Right atrium auricular region (tissue), 2 donors: ENCODE data around the gene CCDC180. TPM values are rescaled to one million over a fixed set of nuclear protein-coding genes. Genes with fewer than 3 reads are reported as not detected.
A peak's percentile ranks its signal among the peaks of the same experiment; 100 is the strongest.

Source experiments
- DNase-seq: peaks from one replicate; pipeline ENCODE4 v3.0.0-alpha.2; 2019; ENCODE audit warnings: low spot score
- H3K27ac ChIP-seq, 2 donors: fragments of 200-600 bp; sonication (generic); 1 replicate in 1 of 2; 2 replicates in 1 of 2; pipeline ENCODE4 v1.5.1; 2016 to 2019
- H3K27me3 ChIP-seq, 2 donors: fragments of 200-600 bp; sonication (generic); one replicate each; pipeline versions ENCODE4 v1.5.1 to v1.6.0; 2017 to 2019
- H3K36me3 ChIP-seq: fragments of 200-600 bp; sonication (generic); one replicate; pipeline ENCODE4 v1.5.1; 2016
- H3K4me1 ChIP-seq, 2 donors: fragments of 200-600 bp; sonication (generic); one replicate each; pipeline versions ENCODE4 v1.5.1 to v1.6.0; 2017 to 2019
- H3K4me3 ChIP-seq, 2 donors: fragments of 200-600 bp; sonication (generic); 1 replicate in 1 of 2; 2 replicates in 1 of 2; pipeline ENCODE4 v1.5.1; 2017 to 2019; ENCODE audit warnings: mild to moderate bottlenecking in 1 of 2, moderate library complexity in 1 of 2
- H3K9me3 ChIP-seq, 2 donors: fragments of 200-600 bp; sonication (generic); one replicate each; pipeline ENCODE4 v1.5.1; 2019
- total RNA-seq, 2 donors: library from RNA; depleted of rRNA; stranded (reverse); fragments of >200 nt; gene quantifications; one replicate each; pipeline ENCODE4 v1.1.0, GENCODE V29; 2016
- TF ChIP-seq, protein P1 (sequence below), 2 donors: fragments of 200-600 bp; sonication (generic); IDR thresholded peaks; one replicate each; pipeline ENCODE4 v1.5.1; 2019; ENCODE audit warnings: antibody characterized with exemption in 2 of 2

CCDC180 gene
- total RNA-seq, 2 donors from 2014 or later = 0.96 to 0.98 TPM

DNA sequence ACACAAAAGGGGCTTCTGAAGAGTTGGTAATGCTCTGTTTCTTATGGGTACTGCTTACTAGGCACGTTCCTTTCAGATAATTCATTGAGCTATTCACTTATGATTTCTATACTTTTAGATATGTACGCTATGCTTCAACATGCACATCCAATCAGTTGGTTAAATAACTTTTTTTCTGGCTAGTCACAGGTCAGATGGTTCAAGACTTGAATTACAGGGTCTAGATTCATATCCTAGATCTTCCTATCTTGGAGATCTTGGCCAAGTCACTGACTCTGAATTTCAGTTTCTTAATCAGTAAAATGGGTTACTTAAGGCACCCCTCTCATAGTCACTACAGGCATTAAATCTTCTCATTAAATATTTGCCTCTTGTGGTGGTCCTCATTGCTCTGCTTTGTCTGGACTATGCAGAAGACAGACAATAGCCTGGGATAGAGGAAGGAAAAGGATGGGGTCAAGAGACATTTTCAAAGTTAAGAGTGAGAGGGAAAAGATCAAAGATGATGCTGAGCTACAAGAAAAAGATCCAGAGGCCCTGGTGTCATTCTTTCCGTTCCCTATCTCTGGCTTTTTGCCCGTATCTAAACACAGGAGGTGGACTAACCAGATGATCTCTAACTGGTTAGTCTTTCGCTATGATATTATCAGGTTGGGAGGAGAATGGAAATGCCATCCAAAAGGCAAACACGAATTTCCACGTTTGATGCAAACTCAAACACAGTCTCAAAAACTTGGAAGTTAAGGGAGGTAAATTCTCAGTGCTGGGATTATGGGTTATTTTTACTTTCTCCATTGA lies 1.8 kb upstream of the CCDC180 start:
- Histone ChIP-seq H3K27me3 (no peaks in the 10 kb centered on the region), H3K36me3 (no peaks in the 10 kb centered on the region), H3K27ac (no peak overlapping the region), H3K4me1 (peaks cover 0 to 13% of the 10 kb centered on the region in 2 donors), H3K9me3 (no peaks in the 10 kb centered on the region), H3K4me3 (no peak overlapping the region)
- DNase-seq = no peak
- TF ChIP-seq, protein P1, sequence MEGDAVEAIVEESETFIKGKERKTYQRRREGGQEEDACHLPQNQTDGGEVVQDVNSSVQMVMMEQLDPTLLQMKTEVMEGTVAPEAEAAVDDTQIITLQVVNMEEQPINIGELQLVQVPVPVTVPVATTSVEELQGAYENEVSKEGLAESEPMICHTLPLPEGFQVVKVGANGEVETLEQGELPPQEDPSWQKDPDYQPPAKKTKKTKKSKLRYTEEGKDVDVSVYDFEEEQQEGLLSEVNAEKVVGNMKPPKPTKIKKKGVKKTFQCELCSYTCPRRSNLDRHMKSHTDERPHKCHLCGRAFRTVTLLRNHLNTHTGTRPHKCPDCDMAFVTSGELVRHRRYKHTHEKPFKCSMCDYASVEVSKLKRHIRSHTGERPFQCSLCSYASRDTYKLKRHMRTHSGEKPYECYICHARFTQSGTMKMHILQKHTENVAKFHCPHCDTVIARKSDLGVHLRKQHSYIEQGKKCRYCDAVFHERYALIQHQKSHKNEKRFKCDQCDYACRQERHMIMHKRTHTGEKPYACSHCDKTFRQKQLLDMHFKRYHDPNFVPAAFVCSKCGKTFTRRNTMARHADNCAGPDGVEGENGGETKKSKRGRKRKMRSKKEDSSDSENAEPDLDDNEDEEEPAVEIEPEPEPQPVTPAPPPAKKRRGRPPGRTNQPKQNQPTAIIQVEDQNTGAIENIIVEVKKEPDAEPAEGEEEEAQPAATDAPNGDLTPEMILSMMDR (IDR thresholded peaks at IDR 0.05) = no peak

GRCh38 chr9:97307091-97307490 lies 368 bp upstream of the CCDC180 start:
- Histone ChIP-seq H3K36me3 (peaks cover 4% of the 10 kb centered on the region), H3K27me3 (no peaks in the 10 kb centered on the region), H3K4me1 (peaks cover 0 to 13% of the 10 kb centered on the region in 2 donors), H3K9me3 (no peaks in the 10 kb centered on the region), H3K4me3 (peak overlapping the region in 1 of 2 donors; percentile 37), H3K27ac (no peak overlapping the region)
- DNase-seq = peak; percentile 74
- TF ChIP-seq, protein P1 (IDR thresholded peaks at IDR 0.05) = peak in 1 of 2 donors; percentile 25

DNA sequence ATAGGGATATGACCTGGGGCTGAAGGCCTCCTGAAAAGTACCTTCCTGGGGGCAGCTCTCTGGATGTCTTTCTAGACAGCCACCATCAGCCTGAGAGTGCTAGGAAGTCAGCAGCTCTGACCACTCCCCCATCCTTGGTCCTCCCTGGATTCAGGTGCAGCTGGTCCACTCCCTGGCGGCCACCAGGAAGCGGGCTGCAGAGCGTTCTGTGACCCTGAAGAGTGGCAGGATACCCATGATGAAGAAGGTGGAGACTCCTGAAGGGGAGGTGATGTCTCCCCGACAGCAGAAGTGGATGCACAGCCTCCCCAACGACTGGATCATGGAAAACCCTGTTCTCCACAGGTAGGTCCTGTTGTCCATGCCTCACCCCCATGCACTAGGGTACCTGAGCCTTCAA lies 1.8 kb downstream of the CCDC180 start:
- no peaks in the 10 kb centered on the region for H3K27me3 ChIP-seq
- H3K36me3 ChIP-seq = peaks cover 24% of the 10 kb centered on the region
- H3K27ac ChIP-seq = no peak overlapping the region
- no peak overlapping the region for H3K4me3 ChIP-seq
- no peaks in the 10 kb centered on the region for H3K9me3 ChIP-seq
- TF ChIP-seq, protein P1 (IDR thresholded peaks at IDR 0.05) = no peak
- H3K4me1 ChIP-seq = peaks cover 0 to 13% of the 10 kb centered on the region in 2 donors
- DNase-seq = no peak

DNA sequence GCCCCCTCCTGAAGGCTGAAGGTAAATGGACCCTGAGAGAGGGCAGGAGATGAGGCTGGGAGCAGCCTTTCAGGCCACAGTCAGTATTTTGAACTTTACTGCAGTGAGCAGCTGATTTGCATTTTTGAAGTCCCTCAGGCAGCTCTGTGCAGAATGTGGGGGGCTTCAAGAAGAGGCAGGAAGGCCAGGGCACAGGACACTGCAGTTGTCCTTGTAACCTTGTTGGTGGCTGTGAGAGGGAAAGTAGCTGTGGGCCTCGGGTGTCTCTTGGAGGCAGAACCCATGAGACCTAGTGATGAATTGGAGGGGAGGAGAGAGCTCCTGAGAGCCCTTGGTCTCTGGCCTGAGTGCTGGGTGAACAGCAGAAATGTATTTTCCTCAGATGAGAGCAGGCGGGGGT lies 2.6 kb downstream of the CCDC180 start:
- H3K4me1 ChIP-seq = peaks cover 0 to 13% of the 10 kb centered on the region in 2 donors
- no peak overlapping the region for H3K27ac ChIP-seq
- peaks cover 25% of the 10 kb centered on the region for H3K36me3 ChIP-seq
- H3K27me3 ChIP-seq = no peaks in the 10 kb centered on the region
- TF ChIP-seq, protein P1 (IDR thresholded peaks at IDR 0.05) = no peak
- no peak overlapping the region for H3K4me3 ChIP-seq
- no peaks in the 10 kb centered on the region for H3K9me3 ChIP-seq
- DNase-seq = no peak

DNA sequence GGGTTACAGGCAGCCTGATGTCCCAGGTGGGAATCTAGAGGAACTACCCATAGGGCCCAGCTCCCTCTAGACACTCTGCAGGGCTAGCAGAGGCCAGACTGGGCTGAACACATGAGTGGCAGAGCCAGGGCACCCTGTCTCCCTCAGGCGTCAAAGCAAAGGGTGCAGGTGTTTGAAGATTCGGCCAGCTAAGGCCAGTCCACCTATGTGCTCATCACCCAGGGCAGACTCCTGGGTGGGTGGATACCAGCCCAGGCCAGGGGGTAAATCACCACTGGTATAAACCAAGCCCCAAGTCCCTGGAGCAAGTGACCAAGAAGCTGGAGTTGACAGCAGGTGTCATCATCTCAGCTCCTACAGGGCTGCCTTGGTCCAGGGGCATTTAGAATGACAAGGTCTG lies 3.4 kb downstream of the CCDC180 start:
- H3K4me1 ChIP-seq = peaks cover 0 to 13% of the 10 kb centered on the region in 2 donors
- peaks cover 25% of the 10 kb centered on the region for H3K36me3 ChIP-seq
- H3K9me3 ChIP-seq = no peaks in the 10 kb centered on the region
- H3K27me3 ChIP-seq = no peaks in the 10 kb centered on the region
- DNase-seq = no peak
- no peak overlapping the region for H3K27ac ChIP-seq
- H3K4me3 ChIP-seq = no peak overlapping the region
- TF ChIP-seq, protein P1 (IDR thresholded peaks at IDR 0.05) = no peak
